ENCODE results near the gene SEL1L3. TPM values are rescaled to one million over a fixed set of nuclear protein-coding genes. Genes with fewer than 3 reads are reported as not detected.

Gene SEL1L3
- total and polyA plus RNA-seq, 4 donors: 3.3 to 13.1 (median 5.7) TPM

- H3K9me3 ChIP-seq (ENCODE audit: control insufficient read depth in 4 of 4, low read length in 3 of 4): no peaks in the 10 kb centered on the region
- no peaks in the 10 kb centered on the region for H3K36me3 ChIP-seq (ENCODE audit: control insufficient read depth in 4 of 4, insufficient read depth in 3 of 4, low read depth in 1 of 4, low read length in 3 of 4)
- H3K27ac ChIP-seq (ENCODE audit: low read depth in 1 of 2, low read length in 2 of 2): no peak overlapping the region
- H3K4me1 ChIP-seq (ENCODE audit: control insufficient read depth in 4 of 4, insufficient read depth in 4 of 4, low read length in 3 of 4): peaks cover 2 to 14% (median 8%) of the 10 kb centered on the region in 4 donors
- no peak overlapping the region for H3K4me3 ChIP-seq (ENCODE audit: low read depth in 1 of 3, low read length in 3 of 3)
- TF ChIP-seq GABPA (IDR thresholded peaks at IDR 0.05 in 1 of 2, conservative IDR thresholded peaks at IDR 0.05 in 1 of 2) (no peak), NR2F2 (IDR thresholded peaks at IDR 0.05) (no peak), FOXA2 (IDR thresholded peaks at IDR 0.05) (no peak), SP1 (IDR thresholded peaks at IDR 0.05) (no peak), HNF4A (conservative IDR thresholded peaks at IDR 0.05) (no peak), EGR1 (IDR thresholded peaks at IDR 0.05; ENCODE audit: low read depth in 2 of 2) (no peak), MAX (IDR thresholded peaks at IDR 0.05) (no peak), RXRA (IDR thresholded peaks at IDR 0.05) (no peak), ATF3 (IDR thresholded peaks at IDR 0.05) (no peak), TAF1 (conservative IDR thresholded peaks at IDR 0.05) (no peak), CTCF (IDR thresholded peaks at IDR 0.05; ENCODE audit: low read depth, low read length, missing input control) (no peak), REST (IDR thresholded peaks at IDR 0.05) (no peak), HNF4G (IDR thresholded peaks at IDR 0.05) (no peak), ZBTB33 (IDR thresholded peaks at IDR 0.05) (no peak), FOXA1 (IDR thresholded peaks at IDR 0.05) (no peak), JUND (IDR thresholded peaks at IDR 0.05) (no peak)
- DNase-seq (ENCODE audit: low spot score): no peak
- 94% methylated on average over 12 of the region's 12 CpGs for WGBS
- no peaks in the 10 kb centered on the region for H3K27me3 ChIP-seq (ENCODE audit: control insufficient read depth in 4 of 4, insufficient read depth in 4 of 4, low read length in 3 of 4)
- H3K9ac ChIP-seq (ENCODE audit: low read depth in 1 of 2, low read length in 2 of 2): no peak overlapping the region
Measured at GRCh38 chr4:25845841-25846653, 16.7 kb downstream of the SEL1L3 start.
